HEK293 (cell line): Measurements from ENCODE around the gene OTUD1.

ENCODE experiments used
- CTCF ChIP-seq: fragments of 450-650 bp; formaldehyde crosslinking; IDR thresholded peaks from 2 replicates; pipeline ENCODE4 v1.5.1; 2016; ENCODE audit warnings: missing biosample characterization, missing genetic modification characterization
- KLF16 ChIP-seq: fragments of 450-650 bp; formaldehyde crosslinking; IDR thresholded peaks from 2 replicates; pipeline ENCODE4 v1.5.1; 2017; ENCODE audit warnings: missing biosample characterization, missing genetic modification characterization
- ZNF148 ChIP-seq: fragments of 450-650 bp; formaldehyde crosslinking; IDR thresholded peaks from 2 replicates; pipeline ENCODE4 v1.5.0; 2017; ENCODE audit warnings: missing biosample characterization, missing genetic modification characterization, borderline replicate concordance
- ZNF324 ChIP-seq: fragments of 450-650 bp; formaldehyde crosslinking; IDR thresholded peaks from 2 replicates; pipeline ENCODE4 v1.5.1; 2016; ENCODE audit warnings: missing biosample characterization, missing genetic modification characterization

DNA sequence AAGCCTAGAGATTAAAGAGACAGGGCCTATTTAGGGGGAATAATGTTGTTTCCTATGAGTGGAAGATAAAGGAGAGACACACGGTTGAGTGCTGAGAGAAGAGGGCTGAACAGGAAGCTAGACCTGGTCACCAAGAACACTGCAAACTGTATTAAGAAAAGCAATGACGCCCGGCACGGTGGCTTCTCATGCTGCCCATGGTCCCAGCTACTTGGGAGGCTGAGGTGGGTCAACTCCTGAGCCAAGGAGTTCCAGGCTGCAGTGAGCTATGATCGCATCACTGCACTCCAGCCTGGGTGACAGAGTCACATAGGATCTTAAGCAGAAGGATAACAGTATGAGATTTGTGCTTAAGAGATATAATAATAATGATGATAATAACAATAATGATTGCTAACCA is 19.7 kb upstream of the OTUD1 start:
- no peak for TF ChIP-seq CTCF (tag by site-specific recombination)
- no peak for TF ChIP-seq KLF16 (tag by site-specific recombination)
- no peak for TF ChIP-seq ZNF148
- no peak for TF ChIP-seq ZNF324
